HG03457 (cell line): ENCODE measurements around the gene DCDC2.
"Not testable (repeated sequence)": the region's sequence is repeated elsewhere in the genome, so short reads cannot be mapped to it uniquely, and the experiment has no call there.

Source experiments
- ATAC-seq: cut with Tn5 transposase; IDR thresholded peaks from one replicate; pipeline ENCODE4 v1.9.1; 2021; ENCODE audit warnings: moderate number of reproducible peaks; ENCODE audit not compliant: unreplicated experiment

The DCDC2 gene

GRCh38 chr6:24357336-24358218, at the start of gene DCDC2:
Gene DCDC2, minus strand, starts transcription at chr6:24358059. Its CDS starts 309 bp downstream, at chr6:24357750.
- no peak for ATAC-seq

- ATAC-seq: no peak
These were observed 47.4 kb upstream of the DCDC2 start for GRCh38 chr6:24405262-24405661.

DNA sequence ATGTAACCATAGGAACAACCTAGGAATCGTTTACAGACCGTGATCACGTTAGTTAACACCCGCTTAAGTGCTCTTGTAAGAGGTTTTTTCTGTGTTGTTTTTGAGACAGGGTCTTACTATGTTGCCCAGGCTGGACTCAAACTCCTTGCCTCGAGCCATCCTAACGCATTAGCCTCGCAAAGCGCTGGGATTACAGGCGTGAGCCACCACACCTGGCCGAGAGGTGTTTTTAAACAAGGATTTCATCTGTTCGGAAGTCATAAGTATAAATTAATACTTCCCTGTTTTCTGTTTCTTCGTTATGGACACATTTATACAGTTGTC, 45.6 kb upstream of the DCDC2 start:
- no peak for ATAC-seq

- peak; percentile 96 for ATAC-seq
These were observed 45.0 kb upstream of the DCDC2 start, which contains the start of gene MRS2 for GRCh38 chr6:24402697-24403500. Gene MRS2, plus strand, starts transcription at chr6:24402936. Its CDS starts 111 bp downstream, at chr6:24403047.

DNA sequence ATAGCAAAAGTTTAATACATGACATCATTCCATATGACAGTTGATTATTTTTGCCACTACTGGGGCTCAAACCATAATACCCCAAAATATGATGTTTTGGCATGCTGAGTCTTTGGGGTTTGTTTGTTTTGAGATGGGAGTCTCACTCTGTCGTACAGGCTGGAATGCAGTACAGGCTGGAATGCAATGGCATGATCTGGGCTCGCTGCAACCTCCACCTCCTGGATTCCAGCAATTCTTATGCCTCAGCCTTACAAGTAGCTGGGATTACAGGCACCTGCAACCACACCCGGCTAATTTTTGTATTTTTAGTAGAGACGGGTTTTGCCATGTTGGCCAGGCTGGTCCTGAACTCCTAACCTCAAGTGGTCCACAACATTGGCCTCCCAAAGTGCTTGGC, 43.6 kb upstream of the DCDC2 start:
- ATAC-seq: no peak

- not testable (repeated sequence) for ATAC-seq
These were observed 42.5 kb upstream of the DCDC2 start for GRCh38 chr6:24400045-24401039.

DNA sequence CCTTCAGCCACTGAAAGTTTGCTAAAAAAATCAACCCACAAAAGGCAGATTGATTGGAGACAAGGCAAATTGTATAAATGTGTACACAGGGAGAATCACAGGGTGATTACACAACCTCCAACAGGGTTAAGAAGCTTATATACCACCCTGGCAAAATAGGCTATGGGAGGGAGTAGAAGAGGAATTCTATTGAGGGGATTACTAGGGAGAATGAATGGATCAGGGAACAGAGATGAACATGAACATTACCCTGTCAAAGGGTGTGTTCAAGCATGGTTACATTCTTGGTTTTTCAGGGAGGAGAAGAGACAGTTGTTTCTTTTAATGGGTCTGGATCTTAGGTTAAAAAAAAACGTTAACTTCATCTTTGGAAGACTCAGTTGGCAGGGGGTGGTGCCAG, 39.8 kb upstream of the DCDC2 start:
- no peak for ATAC-seq

DNA sequence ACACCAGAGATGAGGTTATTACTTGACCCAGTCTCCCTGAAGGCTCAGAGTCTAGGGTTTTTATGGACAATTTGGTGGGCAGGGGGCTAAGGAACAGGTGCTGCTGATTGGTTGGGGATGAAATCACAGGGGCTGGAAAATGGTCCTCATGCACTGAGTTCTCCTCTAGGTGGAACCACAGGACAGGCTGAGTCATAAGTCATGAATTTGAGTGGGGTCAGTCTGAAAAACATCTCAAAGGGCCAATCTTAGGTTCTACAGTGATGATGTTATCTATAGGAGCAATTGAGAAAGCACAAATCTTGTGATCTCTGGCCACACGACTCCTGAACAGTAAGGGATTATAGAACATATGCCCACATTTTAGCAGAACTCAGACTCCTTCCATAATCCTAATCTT, 39.0 kb upstream of the DCDC2 start:
- ATAC-seq: no peak

GRCh38 chr6:24394780-24395437, 37.0 kb upstream of the DCDC2 start:
- no peak for ATAC-seq

- ATAC-seq: no peak
These were observed 36.4 kb upstream of the DCDC2 start for GRCh38 chr6:24394061-24394779.

- ATAC-seq: peak; percentile 91
These were observed 34.0 kb upstream of the DCDC2 start for GRCh38 chr6:24391756-24392405.

DNA sequence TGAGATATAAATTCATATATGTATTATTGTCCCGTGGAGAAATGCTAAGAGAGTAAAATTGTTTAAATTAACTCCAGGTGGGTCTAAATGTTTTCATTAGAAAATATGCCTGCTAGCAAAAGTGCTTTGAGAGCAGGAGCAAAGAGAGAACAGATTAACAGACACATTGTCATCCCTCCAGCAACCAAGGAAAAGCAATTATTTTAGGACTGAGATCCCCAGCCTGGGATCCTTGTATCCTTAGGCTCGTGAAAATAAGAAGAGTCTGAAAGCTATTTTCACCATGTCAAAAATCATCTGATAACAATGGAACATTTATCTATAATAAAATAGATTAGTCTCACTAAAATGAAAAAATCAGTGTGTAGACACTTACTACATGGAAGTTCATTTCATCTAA, 33.3 kb upstream of the DCDC2 start:
- no peak for ATAC-seq

DNA sequence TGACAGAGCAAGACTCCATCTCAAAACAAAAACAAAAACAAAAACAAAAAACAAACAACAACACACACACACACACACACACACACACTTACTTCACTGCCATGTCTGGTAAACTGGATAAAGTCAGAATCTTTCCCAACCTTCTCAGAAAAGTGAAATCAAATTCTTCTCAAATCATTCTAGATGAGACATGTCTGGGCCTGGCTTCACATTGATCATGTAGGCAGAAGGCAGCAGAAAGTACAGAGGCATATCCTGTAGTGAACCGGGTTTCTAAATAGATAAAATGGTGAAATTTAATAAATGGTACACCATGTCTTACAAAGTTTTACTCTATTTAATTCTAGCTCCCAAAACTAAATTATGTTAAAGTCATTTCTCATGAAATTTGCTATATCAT, 30.0 kb upstream of the DCDC2 start:
- no peak for ATAC-seq

DNA sequence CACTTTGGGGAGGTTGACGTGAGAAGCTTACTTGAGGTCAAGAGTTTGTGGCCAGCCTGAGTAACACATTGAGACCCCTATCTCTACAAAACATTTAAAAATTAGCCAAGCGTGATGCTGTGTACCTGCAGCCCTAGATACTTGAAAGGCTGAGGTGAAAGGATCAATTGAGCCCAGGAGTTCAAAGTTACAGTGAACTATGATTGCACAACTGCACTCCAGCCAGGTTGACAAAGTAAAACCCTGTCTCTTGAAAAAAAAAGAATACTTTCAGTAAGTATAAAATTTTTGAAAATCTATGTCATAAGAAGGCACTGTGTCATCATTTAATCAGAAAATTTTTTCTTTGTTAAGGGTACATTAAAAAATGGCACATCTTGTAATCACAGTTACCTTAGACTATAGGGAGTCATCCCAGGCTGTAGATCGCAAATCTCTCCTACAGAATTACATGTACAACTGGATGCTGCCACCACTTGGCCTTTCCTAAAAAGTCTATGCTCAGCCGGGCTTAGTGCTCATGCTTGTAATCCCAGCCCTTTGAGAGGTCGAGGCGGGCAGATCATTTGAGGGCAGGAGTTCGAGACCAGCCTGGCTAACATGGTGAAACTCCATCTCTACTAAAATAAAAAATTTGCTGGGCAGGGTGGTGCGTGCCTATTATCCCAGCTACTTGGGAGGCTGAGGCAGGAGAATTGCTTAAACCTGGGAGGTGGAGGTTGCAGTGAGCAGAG, 27.8 kb upstream of the DCDC2 start:
- ATAC-seq: no peak

- ATAC-seq: not testable (repeated sequence)
These were observed 26.7 kb upstream of the DCDC2 start for GRCh38 chr6:24384369-24385130.

- not testable (repeated sequence) for ATAC-seq
These were observed 25.1 kb upstream of the DCDC2 start for GRCh38 chr6:24382891-24383494.

DNA sequence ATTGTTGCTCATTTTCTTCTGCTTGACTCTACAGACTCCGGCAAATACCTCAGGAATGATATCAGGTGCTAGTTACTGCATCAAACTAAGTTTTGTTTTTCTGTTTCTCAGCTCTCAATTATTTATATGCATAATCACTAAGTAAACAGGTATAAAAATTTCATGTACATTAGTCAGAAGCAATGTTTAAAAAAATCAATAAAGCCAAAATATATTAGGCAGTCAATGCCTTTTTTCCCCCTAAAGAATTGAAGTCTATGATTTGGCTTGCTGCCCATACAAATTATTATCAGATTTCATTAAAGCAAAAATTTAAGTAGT, 24.3 kb upstream of the DCDC2 start:
- ATAC-seq: no peak
